ENCODE measurements around the gene AKAP13. TPM values are rescaled to one million over a fixed set of nuclear protein-coding genes. Genes with fewer than 3 reads are reported as not detected.

The AKAP13 gene
- polyA plus RNA-seq, 1 of the 3 experiments (the other 2 are of a cell fraction): 8.4 TPM

GRCh38 chr15:85583923-85584390, 203.6 kb downstream of the AKAP13 start:
- Histone ChIP-seq H3K79me2 (ENCODE audit: insufficient read depth) (peaks cover 21% of the 10 kb centered on the region), H3K4me3 (ENCODE audit: low read depth in 2 of 2, low read length in 1 of 2) (no peak overlapping the region), H3K36me3 (replicated peaks in 1 of 2; ENCODE audit: control insufficient read depth in 1 of 2, insufficient read depth in 2 of 2, low read length in 1 of 2) (peaks cover 9 to 30% of the 10 kb centered on the region in 2 experiments), H4K20me1 (ENCODE audit: insufficient read depth) (peaks cover 5% of the 10 kb centered on the region; the same call in 1 of the 2 replicates), H3K4me1 (ENCODE audit: control insufficient read depth in 1 of 2, insufficient read depth in 2 of 2, low read depth in 1 of 2, low read length in 1 of 2) (peaks cover 0 to 25% of the 10 kb centered on the region in 2 experiments; a peak in 2 of 4 replicates), H3K4me2 (no peak overlapping the region), H3F3A (replicated peaks; ENCODE audit: insufficient read depth) (no peaks in the 10 kb centered on the region), H3K27me3 (ENCODE audit: insufficient read depth) (no peaks in the 10 kb centered on the region), H2AFZ (ENCODE audit: low read depth) (no peak overlapping the region), H3K9ac (no peak overlapping the region), H3K27ac (ENCODE audit: low read depth in 2 of 2, low read length in 1 of 2) (no peak overlapping the region; a peak in 2 of 4 replicates), H3K9me3 (no peaks in the 10 kb centered on the region), H3K9me2 (no peaks in the 10 kb centered on the region)
- WGBS (ENCODE audit: low lambda C conversion rate): 63% methylated on average over 3 of the region's 3 CpGs
- no peak for TF ChIP-seq REST (IDR thresholded peaks at IDR 0.05; ENCODE audit: low read depth, low read length)
- no peak for TF ChIP-seq SIN3A (IDR thresholded peaks at IDR 0.05; ENCODE audit: borderline replicate concordance, low read depth, low read length)
- TF ChIP-seq PBX3 (IDR thresholded peaks at IDR 0.05): 0 out of 2 replicates have a peak, but pooled peaks have one; percentile 30
- TF ChIP-seq CTCF (IDR thresholded peaks at IDR 0.05): no peak
- no peak for DNase-seq
- ChIA-PET CTCF (no interaction called here), POLR2A (no interaction called here)

- no peaks in the 10 kb centered on the region for H3K9me3 ChIP-seq
- 70% methylated on average over 4 of the region's 4 CpGs for WGBS (ENCODE audit: low lambda C conversion rate)
- POLR2A ChIA-PET: no interaction called here
- TF ChIP-seq REST (IDR thresholded peaks at IDR 0.05; ENCODE audit: low read depth, low read length) (no peak), NFIC (IDR thresholded peaks at IDR 0.05; ENCODE audit: borderline replicate concordance) (no peak), FOSL2 (IDR thresholded peaks at IDR 0.05; ENCODE audit: borderline replicate concordance, low read depth) (no peak), CTCF (IDR thresholded peaks at IDR 0.05) (no peak), JUND (IDR thresholded peaks at IDR 0.05) (no peak), YY1 (IDR thresholded peaks at IDR 0.05; ENCODE audit: low read depth) (no peak), RFX5 (IDR thresholded peaks at IDR 0.05; ENCODE audit: low read length) (no peak), RXRA (IDR thresholded peaks at IDR 0.05; ENCODE audit: borderline replicate concordance, low read depth) (no peak)
- TF ChIP-seq, protein P1, sequence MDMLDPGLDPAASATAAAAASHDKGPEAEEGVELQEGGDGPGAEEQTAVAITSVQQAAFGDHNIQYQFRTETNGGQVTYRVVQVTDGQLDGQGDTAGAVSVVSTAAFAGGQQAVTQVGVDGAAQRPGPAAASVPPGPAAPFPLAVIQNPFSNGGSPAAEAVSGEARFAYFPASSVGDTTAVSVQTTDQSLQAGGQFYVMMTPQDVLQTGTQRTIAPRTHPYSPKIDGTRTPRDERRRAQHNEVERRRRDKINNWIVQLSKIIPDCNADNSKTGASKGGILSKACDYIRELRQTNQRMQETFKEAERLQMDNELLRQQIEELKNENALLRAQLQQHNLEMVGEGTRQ (IDR thresholded peaks at IDR 0.05; ENCODE audit: borderline replicate concordance, low read depth, low read length): no peak
Measured at GRCh38 chr15:85584872-85585271, 204.5 kb downstream of the AKAP13 start.

More at GRCh38 chr15:85584872-85585271, 204.5 kb downstream of the AKAP13 start:
- Histone ChIP-seq H3K27ac (ENCODE audit: low read depth in 2 of 2, low read length in 1 of 2) (no peak overlapping the region), H3F3A (replicated peaks; ENCODE audit: insufficient read depth) (no peaks in the 10 kb centered on the region), H3K4me2 (no peak overlapping the region), H4K20me1 (ENCODE audit: insufficient read depth) (peaks cover 5% of the 10 kb centered on the region; the same call in 1 of the 2 replicates), H3K9me2 (no peaks in the 10 kb centered on the region), H3K79me2 (ENCODE audit: insufficient read depth) (peaks cover 21% of the 10 kb centered on the region), H3K27me3 (ENCODE audit: insufficient read depth) (no peaks in the 10 kb centered on the region), H3K4me1 (ENCODE audit: control insufficient read depth in 1 of 2, insufficient read depth in 2 of 2, low read depth in 1 of 2, low read length in 1 of 2) (peaks cover 0 to 25% of the 10 kb centered on the region in 2 experiments; a peak in 2 of 4 replicates), H3K9ac (no peak overlapping the region), H3K4me3 (ENCODE audit: low read depth in 2 of 2, low read length in 1 of 2) (no peak overlapping the region), H3K36me3 (replicated peaks in 1 of 2; ENCODE audit: control insufficient read depth in 1 of 2, insufficient read depth in 2 of 2, low read length in 1 of 2) (peaks cover 9 to 21% of the 10 kb centered on the region in 2 experiments), H2AFZ (ENCODE audit: low read depth) (no peak overlapping the region)
- CTCF ChIA-PET: interaction anchor here (0.8 to 1.2 kb wide), 3 partner anchors 39 to 288 kb away, joined by 3 read pairs; no protein-coding TSS in a partner anchor
- DNase-seq: no peak

Data from SK-N-SH (cell line).